ENCODE data around the gene CHGA. TPM values are rescaled to one million over a fixed set of nuclear protein-coding genes. Genes with fewer than 3 reads are reported as not detected.

CHGA gene
- total and polyA plus RNA-seq, 4 experiments from 2014 or later: not detected

- H3K27ac Mint-ChIP-seq: no peak overlapping the region
- no peaks in the 10 kb centered on the region for H3K27me3 ChIP-seq (ENCODE audit: insufficient read depth, low read length)
These were observed 5.0 kb upstream of the CHGA start for GRCh38 chr14:92917956-92918355.

GRCh38 chr14:92920001-92920400 is 2.9 kb upstream of the CHGA start:
- Histone ChIP-seq H3K4me3 (ENCODE audit: low read length in 2 of 2) (no peak overlapping the region), H3K27ac (ENCODE audit: low read depth, low read length) (no peak overlapping the region), H3K9me3 (ENCODE audit: control insufficient read depth in 1 of 2, low read length in 2 of 2) (no peaks in the 10 kb centered on the region), H3K27me3 (ENCODE audit: insufficient read depth, low read length) (no peaks in the 10 kb centered on the region), H3K36me3 (ENCODE audit: insufficient read depth, low read length) (no peaks in the 10 kb centered on the region), H3K4me1 (ENCODE audit: insufficient read depth, low read length) (no peaks in the 10 kb centered on the region)
- no peak overlapping the region for H3K4me3 Mint-ChIP-seq
- H3K36me3 Mint-ChIP-seq: no peaks in the 10 kb centered on the region
- intact Hi-C loops (cut with micrococcal nuclease): no loop called here
- no peak overlapping the region for H3K27ac Mint-ChIP-seq
- CTCF ChIA-PET (ENCODE audit: partially characterized antibody): no interaction called here
- POLR2A ChIA-PET (ENCODE audit: partially characterized antibody): no interaction called here
- peaks cover 0 to 15% (median under 1%) of the 10 kb centered on the region in 8 donors for H3K9me3 Mint-ChIP-seq
- H3K27me3 Mint-ChIP-seq: peaks cover 19 to 29% of the 10 kb centered on the region in 2 donors
- DNase-seq: no peak
- peaks cover 0 to 5% (median 4%) of the 10 kb centered on the region in 4 donors for H3K4me1 Mint-ChIP-seq

More at GRCh38 chr14:92917956-92918355, 5.0 kb upstream of the CHGA start:
- DNase-seq: no peak
- ChIA-PET CTCF (ENCODE audit: partially characterized antibody) (no interaction called here), POLR2A (ENCODE audit: partially characterized antibody) (no interaction called here)
- Mint-ChIP-seq H3K9me3 (peaks cover 0 to 11% (median 3%) of the 10 kb centered on the region in 8 donors), H3K27me3 (peaks cover 16 to 19% of the 10 kb centered on the region in 2 donors), H3K4me3 (no peak overlapping the region), H3K4me1 (peaks cover 0 to 5% (median 3%) of the 10 kb centered on the region in 4 donors), H3K36me3 (no peaks in the 10 kb centered on the region)
- Histone ChIP-seq H3K27ac (ENCODE audit: low read depth, low read length) (no peak overlapping the region), H3K9me3 (ENCODE audit: control insufficient read depth in 1 of 2, low read length in 2 of 2) (no peaks in the 10 kb centered on the region), H3K36me3 (ENCODE audit: insufficient read depth, low read length) (no peaks in the 10 kb centered on the region), H3K4me1 (ENCODE audit: insufficient read depth, low read length) (no peaks in the 10 kb centered on the region), H3K4me3 (ENCODE audit: low read length in 2 of 2) (no peak overlapping the region)
- intact Hi-C loops (cut with micrococcal nuclease): no loop called here

- intact Hi-C loops (cut with micrococcal nuclease): no loop called here
- Histone ChIP-seq H3K4me3 (ENCODE audit: low read length in 2 of 2) (no peak overlapping the region), H3K27me3 (ENCODE audit: insufficient read depth, low read length) (no peaks in the 10 kb centered on the region), H3K27ac (ENCODE audit: low read depth, low read length) (no peak overlapping the region), H3K4me1 (ENCODE audit: insufficient read depth, low read length) (no peaks in the 10 kb centered on the region), H3K36me3 (ENCODE audit: insufficient read depth, low read length) (no peaks in the 10 kb centered on the region), H3K9me3 (ENCODE audit: control insufficient read depth in 1 of 2, low read length in 2 of 2) (no peaks in the 10 kb centered on the region)
- Mint-ChIP-seq H3K27ac (no peak overlapping the region), H3K4me1 (peaks cover 0 to 5% (median 4%) of the 10 kb centered on the region in 4 donors), H3K36me3 (no peaks in the 10 kb centered on the region), H3K27me3 (peaks cover 19 to 35% of the 10 kb centered on the region in 2 donors), H3K9me3 (peaks cover 0 to 16% (median 0%) of the 10 kb centered on the region in 8 donors), H3K4me3 (no peak overlapping the region)
- POLR2A ChIA-PET (ENCODE audit: partially characterized antibody): no interaction called here
- CTCF ChIA-PET (ENCODE audit: partially characterized antibody): no interaction called here
- no peak for DNase-seq
These were observed 705 bp upstream of the CHGA start for GRCh38 chr14:92922155-92922735.

GRCh38 chr14:92923744-92924103 is 774 bp downstream of the CHGA start:
- Histone ChIP-seq H3K4me1 (ENCODE audit: insufficient read depth, low read length) (no peaks in the 10 kb centered on the region), H3K27me3 (ENCODE audit: insufficient read depth, low read length) (no peaks in the 10 kb centered on the region), H3K4me3 (ENCODE audit: low read length in 2 of 2) (no peak overlapping the region), H3K9me3 (ENCODE audit: control insufficient read depth in 1 of 2, low read length in 2 of 2) (no peaks in the 10 kb centered on the region), H3K36me3 (ENCODE audit: insufficient read depth, low read length) (no peaks in the 10 kb centered on the region), H3K27ac (ENCODE audit: low read depth, low read length) (no peak overlapping the region)
- DNase-seq: no peak
- peaks cover 19 to 29% of the 10 kb centered on the region in 2 donors for H3K27me3 Mint-ChIP-seq
- H3K4me1 Mint-ChIP-seq: peaks cover 0 to 5% (median 4%) of the 10 kb centered on the region in 4 donors
- no peak overlapping the region for H3K27ac Mint-ChIP-seq
- H3K9me3 Mint-ChIP-seq: peaks cover 0 to 16% (median 0%) of the 10 kb centered on the region in 8 donors
- no peaks in the 10 kb centered on the region for H3K36me3 Mint-ChIP-seq
- intact Hi-C loops (cut with micrococcal nuclease): no loop called here
- POLR2A ChIA-PET (ENCODE audit: partially characterized antibody): no interaction called here
- CTCF ChIA-PET (ENCODE audit: partially characterized antibody): no interaction called here
- H3K4me3 Mint-ChIP-seq: no peak overlapping the region

- H3K36me3 ChIP-seq (ENCODE audit: insufficient read depth, low read length): no peaks in the 10 kb centered on the region
- Mint-ChIP-seq H3K4me1 (peaks cover 0 to 5% (median 4%) of the 10 kb centered on the region in 4 donors), H3K36me3 (no peaks in the 10 kb centered on the region), H3K9me3 (peaks cover 0 to 16% (median 0%) of the 10 kb centered on the region in 8 donors), H3K4me3 (no peak overlapping the region), H3K27me3 (peaks cover 19 to 29% of the 10 kb centered on the region in 2 donors), H3K27ac (no peak overlapping the region)
- ChIA-PET CTCF (ENCODE audit: partially characterized antibody) (no interaction called here), POLR2A (ENCODE audit: partially characterized antibody) (no interaction called here)
- no peaks in the 10 kb centered on the region for H3K9me3 ChIP-seq (ENCODE audit: control insufficient read depth in 1 of 2, low read length in 2 of 2)
- no peak for DNase-seq
- intact Hi-C loops (cut with micrococcal nuclease): no loop called here
- no peaks in the 10 kb centered on the region for H3K4me1 ChIP-seq (ENCODE audit: insufficient read depth, low read length)
- no peak overlapping the region for H3K27ac ChIP-seq (ENCODE audit: low read depth, low read length)
- H3K27me3 ChIP-seq (ENCODE audit: insufficient read depth, low read length): no peaks in the 10 kb centered on the region
- H3K4me3 ChIP-seq (ENCODE audit: low read length in 2 of 2): no peak overlapping the region
These were observed 1.3 kb downstream of the CHGA start for GRCh38 chr14:92924247-92924646.

- H3K4me3 ChIP-seq (ENCODE audit: low read length in 2 of 2): no peak overlapping the region
- H3K27ac ChIP-seq (ENCODE audit: low read depth, low read length): no peak overlapping the region
- H3K36me3 ChIP-seq (ENCODE audit: insufficient read depth, low read length): no peaks in the 10 kb centered on the region
- H3K27ac Mint-ChIP-seq: no peak overlapping the region
- DNase-seq: no peak
- H3K9me3 Mint-ChIP-seq: peaks cover 0 to 10% (median 0%) of the 10 kb centered on the region in 8 donors
- no peaks in the 10 kb centered on the region for H3K36me3 Mint-ChIP-seq
- intact Hi-C loops (cut with micrococcal nuclease): no loop called here
- no peaks in the 10 kb centered on the region for H3K9me3 ChIP-seq (ENCODE audit: control insufficient read depth in 1 of 2, low read length in 2 of 2)
- ChIA-PET POLR2A (ENCODE audit: partially characterized antibody) (no interaction called here), CTCF (ENCODE audit: partially characterized antibody) (no interaction called here)
- H3K27me3 Mint-ChIP-seq: peaks cover 19 to 29% of the 10 kb centered on the region in 2 donors
- no peaks in the 10 kb centered on the region for H3K27me3 ChIP-seq (ENCODE audit: insufficient read depth, low read length)
- H3K4me1 ChIP-seq (ENCODE audit: insufficient read depth, low read length): no peaks in the 10 kb centered on the region
- no peak overlapping the region for H3K4me3 Mint-ChIP-seq
- H3K4me1 Mint-ChIP-seq: peaks cover 0 to 5% (median 4%) of the 10 kb centered on the region in 4 donors
These were observed 2.5 kb downstream of the CHGA start for GRCh38 chr14:92925446-92925845.

GRCh38 chr14:92926180-92926845 is 3.4 kb downstream of the CHGA start:
- Histone ChIP-seq H3K36me3 (ENCODE audit: insufficient read depth, low read length) (no peaks in the 10 kb centered on the region), H3K27ac (ENCODE audit: low read depth, low read length) (no peak overlapping the region), H3K4me1 (ENCODE audit: insufficient read depth, low read length) (no peaks in the 10 kb centered on the region), H3K4me3 (ENCODE audit: low read length in 2 of 2) (no peak overlapping the region), H3K9me3 (ENCODE audit: control insufficient read depth in 1 of 2, low read length in 2 of 2) (no peaks in the 10 kb centered on the region), H3K27me3 (ENCODE audit: insufficient read depth, low read length) (no peaks in the 10 kb centered on the region)
- Mint-ChIP-seq H3K36me3 (no peaks in the 10 kb centered on the region), H3K4me1 (peaks cover 0 to 5% (median 5%) of the 10 kb centered on the region in 4 donors), H3K27ac (no peak overlapping the region), H3K9me3 (peaks cover 0 to 10% (median 0%) of the 10 kb centered on the region in 8 donors), H3K4me3 (no peak overlapping the region), H3K27me3 (peaks cover 14 to 24% of the 10 kb centered on the region in 2 donors)
- no peak for DNase-seq
- intact Hi-C loops (cut with micrococcal nuclease): no loop called here
- ChIA-PET CTCF (ENCODE audit: partially characterized antibody) (no interaction called here), POLR2A (ENCODE audit: partially characterized antibody) (no interaction called here)
